ENCODE measurements around the gene TIPRL.

GRCh38 chr1:168216171-168216570, 37.4 kb downstream of the TIPRL start:
- TF ChIP-seq CTCF (conservative IDR thresholded peaks at IDR 0.05; ENCODE audit: low read depth, low read length): no peak
- no peak for TF ChIP-seq EZH2 (IDR thresholded peaks at IDR 0.05; ENCODE audit: borderline replicate concordance, low read depth, low read length, poor library complexity, severe bottlenecking)
